Epithelial cell of esophagus (primary cell): ENCODE measurements around the gene S100A3.

Experiments used
- DNase-seq: peaks from one replicate; pipeline ENCODE4 v3.0.0; 2010; ENCODE audit warnings: low read depth
- H3K4me3 ChIP-seq: 2 replicates; pipeline ENCODE4 v1.5.1; 2011; ENCODE audit warnings: mild to moderate bottlenecking, low read length, control low read depth
- TF ChIP-seq, protein P1 (sequence below): IDR thresholded peaks from 2 replicates; pipeline ENCODE4 v1.5.1; 2011; ENCODE audit warnings: low read depth, mild to moderate bottlenecking, low read length, control low read depth, inconsistent platforms; ENCODE audit not compliant: insufficient read depth; ENCODE audit errors: missing control alignments

Gene S100A3

DNA sequence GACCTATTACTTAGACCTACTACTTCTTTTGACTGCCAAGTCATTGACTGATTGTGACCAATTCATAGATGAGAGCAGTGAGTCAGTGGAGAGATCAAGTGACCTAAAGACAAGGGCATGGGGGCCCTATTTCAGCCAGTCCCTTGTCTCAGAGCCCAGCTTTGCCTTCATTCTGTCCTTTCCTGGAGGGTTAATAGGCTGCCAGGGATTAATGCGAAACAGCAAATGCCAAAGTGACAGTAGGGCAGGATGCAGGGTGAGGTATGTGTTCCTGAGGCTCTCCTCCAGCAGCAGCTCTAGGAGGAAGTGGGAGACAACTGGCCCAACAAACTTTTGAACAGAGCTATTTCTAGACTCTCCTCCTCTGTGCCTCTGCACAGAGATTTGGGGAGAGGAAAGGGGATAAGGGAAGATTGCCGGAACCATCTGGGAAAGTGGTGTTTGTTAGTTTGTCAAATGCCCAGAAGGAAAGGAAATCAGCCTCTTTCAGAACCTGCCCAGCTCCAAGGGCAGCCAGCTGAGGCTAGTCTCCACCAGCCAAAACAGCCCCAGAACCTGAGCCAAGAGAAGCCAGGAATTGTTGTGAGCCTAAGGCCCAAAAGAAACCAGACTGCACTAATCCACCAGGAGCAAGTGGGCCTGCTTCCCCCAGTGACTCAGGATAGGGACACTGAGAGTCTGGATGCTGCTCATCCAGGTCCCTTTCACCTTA lies 4.9 kb upstream of the S100A3 start:
- TF ChIP-seq, protein P1, sequence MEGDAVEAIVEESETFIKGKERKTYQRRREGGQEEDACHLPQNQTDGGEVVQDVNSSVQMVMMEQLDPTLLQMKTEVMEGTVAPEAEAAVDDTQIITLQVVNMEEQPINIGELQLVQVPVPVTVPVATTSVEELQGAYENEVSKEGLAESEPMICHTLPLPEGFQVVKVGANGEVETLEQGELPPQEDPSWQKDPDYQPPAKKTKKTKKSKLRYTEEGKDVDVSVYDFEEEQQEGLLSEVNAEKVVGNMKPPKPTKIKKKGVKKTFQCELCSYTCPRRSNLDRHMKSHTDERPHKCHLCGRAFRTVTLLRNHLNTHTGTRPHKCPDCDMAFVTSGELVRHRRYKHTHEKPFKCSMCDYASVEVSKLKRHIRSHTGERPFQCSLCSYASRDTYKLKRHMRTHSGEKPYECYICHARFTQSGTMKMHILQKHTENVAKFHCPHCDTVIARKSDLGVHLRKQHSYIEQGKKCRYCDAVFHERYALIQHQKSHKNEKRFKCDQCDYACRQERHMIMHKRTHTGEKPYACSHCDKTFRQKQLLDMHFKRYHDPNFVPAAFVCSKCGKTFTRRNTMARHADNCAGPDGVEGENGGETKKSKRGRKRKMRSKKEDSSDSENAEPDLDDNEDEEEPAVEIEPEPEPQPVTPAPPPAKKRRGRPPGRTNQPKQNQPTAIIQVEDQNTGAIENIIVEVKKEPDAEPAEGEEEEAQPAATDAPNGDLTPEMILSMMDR, result no peak
- peak; percentile 28 for DNase-seq
- H3K4me3 ChIP-seq, result no peak overlapping the region

DNA sequence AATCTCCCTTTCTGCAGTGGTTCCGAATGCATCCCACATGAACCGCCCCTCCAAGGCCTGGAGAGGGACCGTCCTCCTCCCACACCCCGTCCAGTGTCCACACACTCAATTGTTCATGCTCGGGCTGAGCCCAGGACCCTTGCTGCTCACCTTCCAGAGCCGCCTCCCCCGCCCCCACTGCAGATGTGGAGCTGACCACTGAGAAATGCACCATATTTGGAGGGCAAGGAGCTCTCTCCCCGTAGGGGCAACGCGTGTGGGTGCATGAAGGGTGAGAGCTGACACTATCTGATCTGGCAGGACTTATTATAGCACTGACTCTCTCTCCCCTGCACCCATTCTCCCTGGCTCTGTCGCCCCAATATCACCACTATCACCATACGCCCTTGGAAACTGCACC lies 4.0 kb upstream of the S100A3 start:
- TF ChIP-seq, protein P1, result no peak
- DNase-seq, result no peak
- H3K4me3 ChIP-seq, result no peak overlapping the region

DNA sequence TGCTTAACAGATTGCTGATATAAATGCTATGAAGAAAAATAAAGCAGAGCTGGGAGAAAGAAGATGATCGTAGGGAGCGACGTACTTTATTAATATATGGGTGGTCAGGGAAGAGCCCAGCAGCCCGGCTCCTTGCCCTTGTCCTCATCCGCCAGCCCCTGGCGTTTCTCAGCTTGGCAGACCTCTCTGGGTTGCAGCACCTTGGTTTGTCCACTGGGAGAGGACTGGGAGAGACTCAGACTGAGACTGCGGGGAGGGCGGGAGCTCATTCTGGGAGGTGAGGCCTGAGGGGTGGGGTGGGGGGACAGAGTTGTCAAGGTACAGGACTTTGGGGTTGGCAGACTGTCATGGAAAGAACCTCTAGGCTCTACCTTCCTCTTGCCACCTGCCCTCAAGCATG lies 3.3 kb upstream of the S100A3 start:
- DNase-seq, result peak; percentile 39
- no peak overlapping the region for H3K4me3 ChIP-seq
- TF ChIP-seq, protein P1, result peak; percentile 10

DNA sequence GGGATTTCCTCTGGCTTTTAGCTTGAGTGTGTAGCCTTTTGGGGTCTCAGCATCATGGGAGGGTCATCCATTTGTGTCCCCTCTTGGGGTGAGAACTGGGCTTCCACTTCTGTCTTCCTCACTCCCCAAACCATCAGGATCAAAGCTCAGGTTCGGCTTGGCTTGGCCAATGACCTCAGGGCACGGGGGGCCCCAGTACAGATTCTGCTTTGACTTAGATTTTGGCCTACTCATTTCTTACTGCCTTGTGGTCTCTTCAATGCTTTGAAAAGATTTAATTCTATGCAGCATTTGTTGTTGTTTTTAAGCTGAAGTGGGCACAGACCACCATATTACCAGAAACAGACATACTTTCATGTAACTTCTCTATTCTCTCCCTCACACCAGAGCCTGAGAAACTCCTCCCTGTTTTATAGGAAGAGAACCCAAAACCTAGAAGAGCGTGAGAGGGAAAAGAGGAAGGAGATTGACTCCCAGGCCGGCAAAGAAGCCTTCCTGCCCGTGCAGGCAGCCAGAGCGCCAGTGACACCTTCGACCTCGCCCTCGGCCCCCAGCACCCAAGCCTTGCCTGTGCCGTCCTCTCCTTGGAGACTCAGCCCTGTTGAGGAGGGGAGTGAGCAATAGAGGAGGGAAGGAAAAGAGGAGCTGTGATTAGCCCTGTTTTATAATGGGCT lies 1.9 kb upstream of the S100A3 start:
- H3K4me3 ChIP-seq, result no peak overlapping the region
- DNase-seq, result no peak
- TF ChIP-seq, protein P1, result no peak

DNA sequence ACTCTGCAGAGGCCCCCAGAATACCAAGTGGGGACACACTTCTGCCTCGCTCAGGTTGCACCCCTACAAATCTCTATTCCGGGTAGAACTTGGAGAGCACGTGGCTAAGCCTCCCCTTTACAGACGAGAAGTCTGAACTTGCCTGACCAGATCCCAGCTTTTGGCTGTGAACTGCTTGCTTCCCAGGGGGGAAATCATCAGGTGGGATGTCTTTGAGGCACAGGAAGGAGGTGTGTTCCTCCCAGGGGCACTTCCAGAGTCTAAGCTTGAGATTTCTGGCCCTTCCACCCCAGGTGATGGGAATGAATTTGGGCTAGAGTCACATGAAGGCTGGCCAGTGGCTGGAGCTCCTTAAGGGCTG lies 1.3 kb upstream of the S100A3 start:
- TF ChIP-seq, protein P1, result no peak
- H3K4me3 ChIP-seq, result no peak overlapping the region
- DNase-seq, result peak; percentile 34

DNA sequence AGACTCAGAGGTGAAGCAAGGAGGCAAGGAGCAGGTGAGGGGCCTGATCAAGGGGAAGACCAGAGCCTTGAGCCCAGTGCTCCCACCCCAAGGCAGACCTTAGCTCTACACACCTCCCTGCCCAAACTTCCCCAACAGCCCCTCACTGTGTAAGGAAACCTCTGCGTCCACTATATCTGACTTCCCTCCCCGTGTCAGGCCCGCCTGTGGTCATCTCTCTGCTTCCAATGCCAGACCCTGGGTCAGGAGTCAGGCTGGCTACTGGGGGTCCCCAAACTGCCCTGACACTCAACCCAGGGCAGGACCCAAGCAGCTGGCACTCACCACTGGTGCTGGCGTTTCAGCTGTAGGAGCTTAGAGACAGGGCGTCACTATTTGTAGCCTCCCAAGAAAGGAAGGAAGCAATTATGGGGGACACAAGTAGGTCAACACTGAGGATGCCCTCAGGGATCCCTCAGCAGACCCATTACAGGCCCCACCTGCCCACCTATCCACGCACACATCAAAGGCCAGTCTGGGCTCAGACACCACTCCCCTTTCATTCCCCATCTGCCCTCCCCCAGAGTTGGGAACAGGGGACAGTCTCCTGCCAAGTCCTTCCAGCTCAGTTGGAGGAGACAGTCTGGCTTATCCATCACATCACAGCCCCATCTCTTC lies 811 bp upstream of the S100A3 start:
- peak; percentile 29 for DNase-seq
- TF ChIP-seq, protein P1, result no peak
- no peak overlapping the region for H3K4me3 ChIP-seq
